ENCODE results near the gene TUT1.
A peak's percentile ranks its signal among the peaks of the same experiment; 100 is the strongest.
"Not testable (repeated sequence)": the region's sequence is repeated elsewhere in the genome, so short reads cannot be mapped to it uniquely, and the experiment has no call there.

Gene TUT1, protein sequence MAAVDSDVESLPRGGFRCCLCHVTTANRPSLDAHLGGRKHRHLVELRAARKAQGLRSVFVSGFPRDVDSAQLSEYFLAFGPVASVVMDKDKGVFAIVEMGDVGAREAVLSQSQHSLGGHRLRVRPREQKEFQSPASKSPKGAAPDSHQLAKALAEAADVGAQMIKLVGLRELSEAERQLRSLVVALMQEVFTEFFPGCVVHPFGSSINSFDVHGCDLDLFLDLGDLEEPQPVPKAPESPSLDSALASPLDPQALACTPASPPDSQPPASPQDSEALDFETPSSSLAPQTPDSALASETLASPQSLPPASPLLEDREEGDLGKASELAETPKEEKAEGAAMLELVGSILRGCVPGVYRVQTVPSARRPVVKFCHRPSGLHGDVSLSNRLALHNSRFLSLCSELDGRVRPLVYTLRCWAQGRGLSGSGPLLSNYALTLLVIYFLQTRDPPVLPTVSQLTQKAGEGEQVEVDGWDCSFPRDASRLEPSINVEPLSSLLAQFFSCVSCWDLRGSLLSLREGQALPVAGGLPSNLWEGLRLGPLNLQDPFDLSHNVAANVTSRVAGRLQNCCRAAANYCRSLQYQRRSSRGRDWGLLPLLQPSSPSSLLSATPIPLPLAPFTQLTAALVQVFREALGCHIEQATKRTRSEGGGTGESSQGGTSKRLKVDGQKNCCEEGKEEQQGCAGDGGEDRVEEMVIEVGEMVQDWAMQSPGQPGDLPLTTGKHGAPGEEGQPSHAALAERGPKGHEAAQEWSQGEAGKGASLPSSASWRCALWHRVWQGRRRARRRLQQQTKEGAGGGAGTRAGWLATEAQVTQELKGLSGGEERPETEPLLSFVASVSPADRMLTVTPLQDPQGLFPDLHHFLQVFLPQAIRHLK

DNA sequence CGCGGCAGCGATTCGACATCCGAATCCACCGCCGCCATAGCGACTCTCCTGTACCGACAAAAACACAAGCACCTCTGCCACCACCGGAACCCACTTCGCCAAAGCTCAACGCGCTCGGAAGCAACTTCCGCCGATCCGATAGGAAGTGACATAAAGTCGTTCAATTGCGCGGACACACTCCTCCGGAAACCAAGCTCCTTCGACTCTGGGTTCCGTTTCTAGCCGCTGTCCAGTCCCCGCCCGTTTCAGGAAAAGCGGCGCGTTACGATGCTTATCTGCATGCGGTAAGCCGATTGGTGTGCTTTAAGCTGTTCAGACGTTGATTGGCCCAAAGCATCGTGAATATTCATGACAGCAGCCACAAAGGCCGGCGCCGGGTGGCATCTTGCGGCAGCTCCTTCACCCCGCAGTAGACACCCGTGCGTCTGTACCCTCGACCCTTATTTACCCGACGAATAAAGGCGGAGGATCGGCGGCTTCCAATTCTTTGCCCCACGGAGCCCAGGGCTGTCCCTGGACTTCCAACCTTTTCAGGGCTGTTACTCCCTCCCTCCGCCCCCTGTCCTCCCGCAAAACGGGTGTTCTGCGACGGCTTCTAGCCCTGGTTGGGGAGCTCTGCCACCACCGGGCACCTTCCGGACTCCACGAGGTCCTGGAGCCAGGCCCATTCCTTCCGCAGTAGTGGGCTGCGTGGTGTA, at the start of gene TUT1:
TSS of gene TUT1 (minus strand) at position 76 of the 698 bp plus-strand sequence. CDS start at position 38, 38 bp downstream.
- in situ Hi-C loops (cut with MboI; ENCODE audit: low pct_unique_long_range_greater_than_20kb, low sequenced_read_pairs): no loop called here

DNA sequence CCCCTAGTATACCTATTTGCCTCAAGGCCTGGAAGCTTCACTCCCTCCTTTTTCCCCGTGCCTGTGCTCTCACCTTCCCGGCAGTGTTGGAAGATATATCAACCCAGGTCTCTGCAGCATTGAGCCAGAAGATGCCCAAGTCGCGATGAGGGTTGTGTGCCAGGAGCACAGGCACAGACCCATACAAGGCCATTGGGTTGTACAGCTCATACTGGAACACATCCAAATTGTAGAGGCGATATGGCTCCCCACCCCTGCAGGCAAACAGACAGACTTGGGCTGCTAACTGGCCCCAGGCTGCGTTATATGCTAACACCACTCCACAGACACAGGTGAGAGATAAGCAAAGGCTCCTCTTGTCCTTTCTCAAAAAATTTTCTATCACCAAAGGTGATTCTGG, 41.2 kb upstream of the TUT1 start:
- DNase-seq: no peak
- in situ Hi-C loops (cut with MboI; ENCODE audit: low pct_unique_long_range_greater_than_20kb, low sequenced_read_pairs): no loop called here

More for the DNA sequence above, at the start of gene TUT1:
- peak; percentile 100 for DNase-seq

DNA sequence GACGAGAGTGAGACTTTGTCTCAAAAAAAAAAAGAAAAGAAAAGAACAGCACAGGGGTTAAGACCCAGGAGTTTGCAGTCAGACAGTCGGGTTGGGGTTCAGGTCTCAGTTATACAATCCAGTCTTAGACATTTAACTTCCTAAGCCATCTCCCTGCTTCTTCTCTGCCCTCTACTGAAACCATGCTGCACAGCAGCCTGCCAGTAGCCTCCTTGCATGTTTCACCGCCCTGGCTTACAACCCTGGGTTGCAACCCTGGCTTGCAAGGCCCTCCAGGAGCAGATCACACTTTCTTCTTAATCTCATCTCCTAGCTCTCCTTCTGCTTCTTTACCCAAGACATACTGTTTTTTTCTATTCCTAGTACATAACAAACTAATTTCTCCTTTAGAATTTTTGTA, 36.4 kb upstream of the TUT1 start:
- no peak for DNase-seq
- in situ Hi-C loops (cut with MboI; ENCODE audit: low pct_unique_long_range_greater_than_20kb, low sequenced_read_pairs): no loop called here

DNA sequence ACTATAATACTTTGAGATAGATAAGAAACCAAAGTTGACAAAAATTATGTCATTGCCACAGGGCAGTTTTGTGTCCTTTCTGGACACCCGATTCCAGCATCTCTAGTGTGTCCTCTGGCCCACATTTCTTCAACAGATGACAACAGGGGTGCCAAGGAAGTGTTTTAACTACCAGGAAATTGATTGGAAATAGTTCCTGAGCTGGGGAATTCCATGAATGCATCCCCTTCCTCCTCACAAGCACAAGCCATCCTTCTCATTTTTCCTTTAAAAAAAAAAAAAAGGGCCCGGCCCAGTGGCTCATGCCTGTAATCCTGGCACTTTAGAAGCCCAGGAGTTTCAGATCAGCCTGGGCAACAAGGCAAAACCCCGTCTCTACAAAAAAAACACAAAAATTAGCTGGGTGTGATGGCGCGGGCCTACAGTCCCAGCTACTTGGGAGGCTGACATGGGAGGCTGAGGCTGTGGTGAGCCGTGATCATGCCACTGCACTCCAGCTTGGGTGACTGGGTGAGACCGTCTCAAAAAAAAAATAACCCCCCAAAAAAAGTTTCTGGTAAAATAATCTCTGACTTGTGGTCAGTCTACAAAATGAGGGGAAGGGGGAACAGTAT, 31.3 kb upstream of the TUT1 start:
- in situ Hi-C loops (cut with MboI; ENCODE audit: low pct_unique_long_range_greater_than_20kb, low sequenced_read_pairs): no loop called here
- no peak for DNase-seq

DNA sequence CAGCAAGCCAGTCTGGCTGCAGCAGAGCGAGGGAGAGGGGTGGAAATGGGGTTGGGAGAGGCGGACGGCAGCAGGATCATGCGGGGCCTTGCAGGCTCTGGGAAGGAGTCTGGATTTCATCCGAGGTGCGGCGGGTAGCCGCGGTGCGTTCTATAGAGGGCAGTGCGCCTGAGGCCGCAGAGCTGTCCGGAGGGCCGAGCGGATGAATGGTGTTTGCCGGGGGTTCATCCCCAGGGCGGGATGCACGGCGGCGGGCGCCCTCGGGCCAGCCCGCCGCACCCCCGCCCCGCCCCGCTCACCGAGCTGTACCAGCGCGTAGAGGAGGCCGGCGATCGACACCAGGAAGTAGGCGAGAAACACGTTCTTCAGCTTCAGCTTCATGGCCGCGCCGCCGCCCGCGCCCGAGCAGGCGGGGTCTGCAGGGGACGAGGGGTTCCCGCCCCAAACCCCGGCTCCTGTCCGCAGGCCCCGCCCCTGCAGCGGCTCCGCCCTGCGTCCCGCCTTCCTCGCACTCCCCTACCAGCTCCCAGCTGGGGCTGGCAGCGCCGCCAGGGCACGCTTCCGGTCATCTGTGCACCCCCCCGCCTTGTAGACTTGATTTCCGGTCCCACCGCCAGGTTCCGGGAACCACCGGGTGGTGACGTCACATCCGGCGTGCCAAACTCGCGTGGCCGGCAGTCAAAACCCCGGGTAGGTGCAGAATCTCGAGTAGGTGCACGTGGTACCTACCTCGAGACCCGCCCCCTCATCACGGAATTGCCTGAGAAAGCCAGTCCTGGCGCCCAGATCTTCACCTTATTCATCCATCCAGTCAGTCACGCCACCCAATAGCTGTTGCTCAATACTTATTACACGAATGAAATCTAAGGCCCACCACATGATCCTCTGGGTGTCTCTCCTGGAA, 30.5 kb upstream of the TUT1 start, which contains the start of gene B3GAT3:
TSS of gene B3GAT3 (minus strand) at position 420 of the 904 bp plus-strand sequence. CDS start at position 381, 39 bp downstream.
- DNase-seq: peak; percentile 97
- in situ Hi-C loops (cut with MboI; ENCODE audit: low pct_unique_long_range_greater_than_20kb, low sequenced_read_pairs): no loop called here

DNA sequence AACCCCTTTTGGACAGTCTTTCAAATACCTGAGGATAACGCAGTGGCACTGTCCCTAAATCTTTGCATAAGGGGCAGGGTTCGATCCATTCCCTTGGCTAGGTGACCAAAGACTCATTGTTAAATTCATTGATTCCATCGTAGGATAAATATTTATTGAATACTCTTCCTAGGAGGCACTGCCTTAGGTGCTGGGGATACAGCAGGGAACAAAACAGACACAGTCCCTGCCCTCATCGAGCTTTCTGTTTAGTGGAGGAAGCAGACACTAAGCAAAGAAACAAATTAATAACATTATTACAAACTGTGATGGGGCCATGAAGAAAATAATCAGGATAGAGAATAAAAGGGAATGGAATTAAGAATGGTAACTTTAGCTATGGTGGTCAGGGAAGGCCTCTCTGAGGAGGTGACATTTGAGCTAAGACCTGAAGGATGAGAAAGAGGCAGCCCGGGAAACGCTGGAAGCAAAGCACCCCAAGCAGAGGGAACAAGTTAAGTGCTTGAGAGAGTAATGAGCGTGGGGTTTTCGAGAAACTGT, 29.8 kb upstream of the TUT1 start:
- in situ Hi-C loops (cut with MboI; ENCODE audit: low pct_unique_long_range_greater_than_20kb, low sequenced_read_pairs): no loop called here

DNA sequence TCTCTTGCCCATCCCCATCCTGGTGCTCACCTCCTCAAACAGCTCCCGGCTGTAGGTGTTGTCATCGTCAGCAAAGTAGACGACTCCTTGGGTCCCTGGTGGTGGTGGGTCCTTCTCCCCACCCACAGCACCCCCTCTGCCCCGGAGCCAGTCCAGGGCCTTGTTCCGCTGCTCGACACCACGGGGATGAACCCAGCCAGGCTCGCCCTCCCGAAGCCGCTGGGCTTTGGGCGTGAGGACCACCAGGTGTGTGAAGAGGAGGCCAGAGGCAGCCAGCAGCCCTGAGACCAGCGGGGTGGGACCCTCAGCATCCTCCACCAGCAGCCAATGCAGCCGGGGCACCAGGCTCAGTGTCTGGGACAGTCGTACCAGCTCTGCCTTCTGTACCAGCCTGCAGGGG, 25.6 kb upstream of the TUT1 start:
- DNase-seq; in situ Hi-C loops (cut with MboI; ENCODE audit: low pct_unique_long_range_greater_than_20kb, low sequenced_read_pairs): not testable (repeated sequence)

More for the DNA sequence above, 29.8 kb upstream of the TUT1 start:
- no peak for DNase-seq

DNA sequence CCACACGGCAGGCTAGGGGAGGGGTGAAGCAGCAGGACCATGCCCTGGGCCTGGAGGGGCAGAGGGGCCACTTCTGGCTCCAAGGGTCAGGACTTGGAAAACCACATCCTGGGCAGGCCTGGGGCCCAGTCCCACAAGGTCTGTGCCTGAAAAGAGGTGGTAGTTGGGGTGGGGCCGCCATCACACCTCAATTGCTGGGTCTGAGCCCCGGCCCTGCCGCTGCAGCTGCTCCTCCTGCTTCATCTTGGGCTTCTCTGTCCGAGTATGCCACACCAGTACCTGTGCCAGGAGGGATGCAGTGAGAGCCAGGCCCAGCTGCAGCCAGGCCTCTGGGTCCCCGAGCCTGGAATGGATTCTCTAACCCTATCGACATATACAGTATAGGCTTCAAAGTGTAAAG, 24.2 kb upstream of the TUT1 start:
- in situ Hi-C loops (cut with MboI; ENCODE audit: low pct_unique_long_range_greater_than_20kb, low sequenced_read_pairs): no loop called here
- DNase-seq: no peak

DNA sequence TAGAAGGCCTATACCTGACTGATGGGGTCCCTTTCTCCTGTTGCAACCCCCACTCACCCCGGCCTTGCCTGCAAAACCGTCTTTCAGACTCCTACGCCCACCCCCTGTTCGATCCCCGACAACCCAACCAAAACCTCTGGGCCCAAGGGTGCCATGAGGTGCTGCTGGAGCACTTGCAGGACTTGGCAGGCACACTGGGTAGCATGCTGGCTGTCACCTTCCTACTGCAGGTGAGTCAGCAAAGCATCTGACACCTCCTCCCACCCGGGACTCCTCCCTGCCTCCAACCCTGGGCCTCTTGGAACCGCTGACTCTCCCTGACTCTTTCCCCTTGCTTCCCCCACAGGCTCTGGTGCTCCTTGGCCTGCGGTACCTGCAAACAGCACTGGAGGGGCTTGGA, 23.0 kb upstream of the TUT1 start:
- in situ Hi-C loops (cut with MboI; ENCODE audit: low pct_unique_long_range_greater_than_20kb, low sequenced_read_pairs): no loop called here
- no peak for DNase-seq

DNA sequence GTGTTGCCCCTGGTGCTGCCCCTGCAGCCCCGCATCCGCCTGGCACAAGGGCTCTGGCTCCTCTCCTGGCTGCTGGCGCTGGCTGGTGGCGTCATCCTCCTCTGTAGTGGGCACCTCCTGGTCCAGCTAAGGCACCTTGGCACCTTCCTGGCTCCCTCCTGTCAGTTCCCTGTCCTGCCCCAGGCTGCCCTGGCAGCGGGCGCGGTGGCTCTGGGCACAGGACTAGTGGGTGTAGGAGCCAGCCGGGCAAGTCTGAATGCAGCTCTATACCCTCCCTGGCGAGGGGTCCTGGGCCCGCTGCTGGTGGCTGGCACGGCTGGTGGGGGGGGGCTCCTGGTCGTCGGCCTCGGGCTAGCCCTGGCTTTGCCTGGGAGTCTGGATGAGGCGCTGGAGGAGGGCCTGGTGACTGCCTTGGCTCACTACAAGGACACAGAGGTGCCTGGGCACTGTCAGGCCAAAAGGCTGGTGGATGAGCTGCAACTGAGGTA, 22.0 kb upstream of the TUT1 start:
- DNase-seq: no peak
- in situ Hi-C loops (cut with MboI; ENCODE audit: low pct_unique_long_range_greater_than_20kb, low sequenced_read_pairs): no loop called here

DNA sequence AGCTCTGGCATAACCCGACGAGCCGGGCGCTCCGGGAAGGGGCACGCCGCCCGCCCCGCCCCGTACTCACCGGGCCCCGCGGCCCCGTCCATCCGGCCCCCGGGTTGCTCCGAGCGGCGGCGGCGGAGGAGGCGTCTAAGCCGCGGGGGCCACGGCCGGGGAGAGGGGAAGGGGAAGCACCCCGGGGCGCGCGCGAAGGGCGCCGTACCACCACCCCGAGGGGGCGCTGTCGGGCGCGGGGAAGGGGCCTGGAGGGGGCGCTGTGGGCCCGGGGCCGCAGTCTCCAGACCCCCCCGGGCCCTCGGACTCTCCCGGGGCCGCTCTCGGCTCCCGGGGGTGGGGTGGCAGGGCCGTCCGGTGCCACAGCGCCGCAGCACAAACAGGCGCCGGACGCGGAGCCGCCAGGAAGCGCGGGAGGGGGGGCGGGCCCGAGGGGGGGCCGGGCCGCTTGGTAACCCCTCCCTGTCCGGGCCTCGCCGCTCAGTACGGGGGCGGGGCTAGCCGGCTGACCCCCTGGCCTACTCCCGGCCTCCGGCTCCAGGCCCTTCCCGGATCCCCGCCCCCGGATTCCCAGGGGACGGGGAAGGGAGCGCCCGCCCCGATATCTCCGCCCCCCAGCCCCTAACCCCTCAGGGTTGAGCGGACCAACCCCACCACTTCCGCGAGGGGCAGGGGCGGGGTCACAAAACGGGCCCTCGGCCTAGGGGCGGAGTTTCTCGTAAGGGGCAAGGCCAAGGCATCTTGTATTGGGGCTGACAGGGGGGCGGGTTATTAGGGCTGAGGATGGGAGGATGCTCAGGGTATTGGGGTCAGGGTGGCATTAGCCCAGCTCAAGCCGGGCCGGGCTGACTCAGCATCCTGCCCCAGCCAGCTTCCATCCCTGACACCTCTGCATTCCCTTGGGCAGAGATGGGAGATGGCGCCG, 21.3 kb upstream of the TUT1 start, which contains the start of the genes EML3 and ROM1:
TSS of gene EML3 (minus strand) at position 410 of the 925 bp plus-strand sequence. CDS start at position 92, 318 bp downstream.
TSS of gene ROM1 (plus strand) at position 892 of the 925 bp plus-strand sequence. CDS start at position 917, 25 bp downstream.
- DNase-seq: peak; percentile 72
- in situ Hi-C loops (cut with MboI; ENCODE audit: low pct_unique_long_range_greater_than_20kb, low sequenced_read_pairs): no loop called here

DNA sequence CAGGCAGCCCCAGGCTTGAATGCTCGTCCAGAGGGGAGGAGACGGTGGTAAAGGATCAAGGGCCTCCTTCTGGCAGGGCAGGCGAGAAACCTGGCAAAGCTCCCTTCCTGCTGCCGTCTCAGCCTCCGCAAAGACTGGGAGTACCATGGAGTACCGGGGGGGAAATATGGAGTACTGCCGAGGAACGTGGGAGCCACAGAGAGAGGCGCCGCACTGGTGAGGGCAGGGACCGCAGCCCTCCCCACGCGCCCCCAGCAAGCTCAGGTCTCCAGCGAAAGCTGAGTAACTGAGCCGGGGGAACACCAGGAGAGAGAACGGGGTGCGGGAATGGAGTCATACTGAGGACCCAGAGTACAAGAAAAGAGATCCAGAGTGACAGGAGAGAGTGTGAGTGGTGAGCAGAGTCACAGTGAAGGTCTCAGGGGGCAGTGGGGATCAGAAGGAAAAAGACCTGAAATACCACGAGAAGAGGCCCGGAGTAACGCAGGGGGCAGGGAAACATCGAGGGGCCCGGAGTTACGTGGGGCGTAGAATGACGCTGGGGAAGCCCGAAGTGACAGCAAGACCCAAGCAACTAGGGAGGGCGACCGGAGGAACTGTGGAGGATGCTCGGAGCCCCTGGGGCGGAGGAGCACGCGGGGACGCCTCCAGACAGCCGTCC, 20.5 kb upstream of the TUT1 start:
- in situ Hi-C loops (cut with MboI; ENCODE audit: low pct_unique_long_range_greater_than_20kb, low sequenced_read_pairs): no loop called here
- peak; percentile 58 for DNase-seq

DNA sequence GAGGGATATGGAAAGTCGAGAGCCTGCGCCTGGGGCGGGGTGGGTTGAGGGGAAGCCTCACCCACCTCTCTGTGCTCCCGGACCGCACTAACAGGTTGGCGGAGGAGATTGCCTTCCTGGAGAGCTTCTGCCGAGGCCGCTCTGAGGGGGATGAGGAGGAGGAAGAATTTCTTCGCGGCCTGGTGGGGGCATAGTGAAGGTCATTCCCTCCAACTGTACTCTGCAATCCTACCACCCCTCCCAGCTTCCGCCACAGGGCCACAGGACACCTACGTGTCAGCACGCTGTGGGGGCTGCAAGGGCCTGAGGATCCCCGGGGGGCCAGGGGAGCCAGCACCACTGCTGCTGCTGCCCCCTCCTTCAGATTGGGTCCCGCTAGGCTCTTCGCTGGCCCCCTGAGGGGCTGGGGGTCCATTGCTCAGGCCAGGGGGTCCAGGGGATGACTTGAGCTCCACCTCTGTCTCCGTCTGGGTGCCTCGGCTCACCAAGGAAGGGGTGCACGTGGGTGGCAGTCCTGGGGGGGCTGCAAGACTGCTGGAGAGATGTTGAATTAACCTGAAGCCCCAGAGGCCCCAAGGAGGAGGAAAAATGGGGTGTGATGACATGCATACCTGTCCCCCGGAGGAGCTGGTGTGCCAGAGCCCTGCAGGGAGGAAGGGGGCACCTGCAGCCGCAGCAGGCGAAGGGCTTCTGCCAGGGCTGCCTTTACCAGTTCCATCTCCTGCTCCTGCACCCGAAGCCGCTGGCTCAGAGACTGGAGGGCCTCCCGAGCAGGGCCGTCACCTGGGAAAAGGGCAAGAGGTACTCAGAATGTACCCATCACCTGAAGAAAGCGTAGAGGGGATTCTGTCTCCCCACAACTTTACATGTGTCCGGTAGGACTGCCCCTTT, 19.7 kb upstream of the TUT1 start:
- no peak for DNase-seq
- in situ Hi-C loops (cut with MboI; ENCODE audit: low pct_unique_long_range_greater_than_20kb, low sequenced_read_pairs): no loop called here

DNA sequence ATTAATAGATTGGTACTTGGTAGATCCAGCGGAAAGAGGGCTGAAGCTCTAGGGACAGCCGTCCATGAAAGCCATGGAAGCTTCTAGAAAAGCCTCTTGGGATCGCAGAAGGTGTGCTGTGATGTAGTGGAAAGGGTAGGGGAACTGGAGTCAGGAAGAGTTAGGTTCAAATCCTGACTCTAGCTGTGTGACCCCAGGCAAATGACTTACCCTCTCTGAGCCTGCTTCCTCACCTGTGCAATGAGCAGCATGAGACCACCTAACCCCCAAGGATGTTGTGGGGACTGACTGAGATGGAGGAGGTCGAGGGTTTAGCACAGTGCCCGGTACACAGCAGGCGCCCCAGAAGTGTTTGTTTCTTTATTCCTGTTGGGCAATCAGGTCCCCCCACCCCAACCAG, 19.1 kb upstream of the TUT1 start:
- in situ Hi-C loops (cut with MboI; ENCODE audit: low pct_unique_long_range_greater_than_20kb, low sequenced_read_pairs): no loop called here
- DNase-seq: no peak

DNA sequence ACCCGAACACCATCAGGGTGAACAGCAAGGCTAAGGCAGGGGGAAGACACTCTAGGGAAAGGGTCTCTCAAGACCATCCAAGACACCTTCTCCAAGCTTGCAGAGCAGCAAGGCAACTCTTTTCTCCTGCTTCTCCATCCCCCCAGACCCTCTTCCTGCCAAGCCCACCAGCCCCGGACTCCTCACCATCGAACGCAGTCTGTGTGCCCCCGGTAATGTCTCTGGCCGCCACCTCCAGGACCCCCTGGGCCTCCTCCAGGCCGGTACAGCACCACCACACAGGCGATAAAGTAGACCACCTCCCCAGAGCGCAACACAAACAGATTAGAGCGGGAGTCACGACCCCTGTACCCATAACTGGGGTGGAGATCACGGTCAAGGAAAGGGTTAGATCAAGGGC, 17.5 kb upstream of the TUT1 start:
- in situ Hi-C loops (cut with MboI; ENCODE audit: low pct_unique_long_range_greater_than_20kb, low sequenced_read_pairs): no loop called here
- DNase-seq: no peak

Measured in KBM-7 (cell line).